ENCODE measurements around the gene ELF2.

DNA sequence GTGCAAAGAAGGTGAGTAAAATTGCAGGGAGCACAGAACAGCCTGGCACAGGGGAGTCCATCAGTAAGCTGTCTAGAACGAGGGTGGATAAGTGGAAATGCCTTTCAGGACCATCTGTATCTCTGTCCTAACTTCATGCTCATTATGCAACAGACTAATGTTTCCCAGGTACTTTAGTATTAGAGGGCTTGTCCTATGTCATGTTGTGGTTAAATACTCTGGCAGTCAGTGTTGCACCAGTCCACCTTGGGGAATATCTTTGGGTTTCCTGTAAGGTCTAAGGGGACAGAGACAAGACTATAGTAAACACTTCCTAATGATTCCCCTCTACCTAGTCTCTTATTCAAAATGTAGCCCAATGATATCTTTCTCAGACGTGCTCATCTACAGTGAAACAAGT lies 140.1 kb downstream of the ELF2 start:
- TF ChIP-seq EZH2 (IDR thresholded peaks at IDR 0.05; ENCODE audit: borderline replicate concordance), result no peak
- TF ChIP-seq CTCF (IDR thresholded peaks at IDR 0.05; ENCODE audit: poor library complexity), result no peak

Data from hepatocyte (in vitro differentiated cells).